GM21526 (cell line): ENCODE results near the gene PEDS1.
"Not testable (repeated sequence)": the region's sequence is repeated elsewhere in the genome, so short reads cannot be mapped to it uniquely, and the experiment has no call there.

Experiments used
- ATAC-seq: cut with Tn5 transposase; IDR thresholded peaks from one replicate; pipeline ENCODE4 v1.9.1; 2021; ENCODE audit warnings: moderate library complexity; ENCODE audit not compliant: unreplicated experiment, low FRiP score

Gene PEDS1

GRCh38 chr20:50153500-50154377, at the start of gene PEDS1:
Gene PEDS1 (minus strand): TSS chr20:50153723. CDS start chr20:50153637, 86 bp downstream.
- ATAC-seq, result peak; percentile 79

- ATAC-seq, result no peak
Observed at GRCh38 chr20:50202677-50203076, 49.2 kb upstream of the PEDS1 start.

- ATAC-seq, result not testable (repeated sequence)
Observed at GRCh38 chr20:50201710-50202109, 48.2 kb upstream of the PEDS1 start.

- no peak for ATAC-seq
Observed at GRCh38 chr20:50200482-50201104, 47.1 kb upstream of the PEDS1 start.

- no peak for ATAC-seq
Observed at GRCh38 chr20:50199703-50200102, 46.2 kb upstream of the PEDS1 start.

GRCh38 chr20:50198716-50199115, 45.2 kb upstream of the PEDS1 start:
- no peak for ATAC-seq

GRCh38 chr20:50198180-50198666, 44.7 kb upstream of the PEDS1 start:
- no peak for ATAC-seq

- no peak for ATAC-seq
Observed at GRCh38 chr20:50197463-50198179, 44.1 kb upstream of the PEDS1 start.

GRCh38 chr20:50196896-50197295, 43.4 kb upstream of the PEDS1 start:
- ATAC-seq, result no peak

GRCh38 chr20:50196248-50196647, 42.7 kb upstream of the PEDS1 start:
- ATAC-seq, result no peak

GRCh38 chr20:50195524-50196120, 42.1 kb upstream of the PEDS1 start:
- no peak for ATAC-seq

GRCh38 chr20:50194831-50195523, 41.5 kb upstream of the PEDS1 start:
- no peak for ATAC-seq

- ATAC-seq, result no peak
Observed at GRCh38 chr20:50194422-50194830, 40.9 kb upstream of the PEDS1 start.

- ATAC-seq, result no peak
Observed at GRCh38 chr20:50193836-50194421, 40.4 kb upstream of the PEDS1 start.

- ATAC-seq, result no peak
Observed at GRCh38 chr20:50193199-50193835, 39.8 kb upstream of the PEDS1 start.

GRCh38 chr20:50192364-50193198, 39.1 kb upstream of the PEDS1 start:
- peak; percentile 33 for ATAC-seq

GRCh38 chr20:50191544-50192363, 38.2 kb upstream of the PEDS1 start:
- peak; percentile 27 for ATAC-seq
